HG03460 (cell line): ENCODE measurements around the gene DENND5B.
A peak's percentile ranks its signal among the peaks of the same experiment; 100 is the strongest.
"Not testable (repeated sequence)": the region's sequence is repeated elsewhere in the genome, so short reads cannot be mapped to it uniquely, and the experiment has no call there.

Experiments used
- ATAC-seq: cut with Tn5 transposase; IDR thresholded peaks from one replicate; pipeline ENCODE4 v1.9.1; 2021; ENCODE audit not compliant: unreplicated experiment

Gene DENND5B

GRCh38 chr12:31476437-31476836, 114.5 kb downstream of the DENND5B start:
- no peak for ATAC-seq

DNA sequence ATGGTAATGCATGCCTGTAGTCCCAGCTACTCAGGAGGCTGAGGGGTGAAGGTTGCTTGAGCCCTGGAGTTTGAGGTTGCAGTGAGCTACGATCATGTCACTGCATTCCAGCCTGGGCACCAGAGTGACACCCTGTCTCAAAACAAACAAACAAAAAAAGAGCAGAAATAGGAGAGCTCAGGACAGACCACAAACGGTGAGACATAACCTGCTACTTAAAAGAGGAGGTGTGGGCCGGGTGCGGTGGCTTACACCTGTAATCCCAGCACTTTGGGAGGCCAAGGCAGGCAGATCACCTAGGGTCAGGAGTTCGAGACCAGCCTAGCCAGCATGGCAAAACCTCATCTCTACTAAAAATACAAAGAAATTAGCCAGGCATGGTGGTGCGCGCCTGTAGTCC, 115.3 kb downstream of the DENND5B start:
- not testable (repeated sequence) for ATAC-seq

DNA sequence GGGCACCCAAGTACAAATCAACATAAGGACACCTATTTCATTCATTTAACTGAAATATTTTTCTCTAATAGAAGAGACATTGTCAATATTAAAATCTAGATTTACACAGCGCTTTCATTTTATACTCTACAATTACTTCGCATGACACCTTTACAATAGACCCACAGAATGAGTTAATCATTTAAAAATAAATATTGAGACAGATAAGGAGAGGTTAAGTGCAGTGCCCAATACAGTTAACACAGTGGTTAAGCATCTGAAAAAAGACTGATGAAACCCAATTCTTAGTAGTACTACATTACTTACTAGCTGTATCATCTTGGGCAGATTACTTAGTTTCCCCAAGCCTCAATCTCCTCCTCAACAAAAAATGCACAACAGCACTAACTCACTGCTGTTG, 116.2 kb downstream of the DENND5B start:
- ATAC-seq: no peak

- no peak for ATAC-seq
Observed at GRCh38 chr12:31471823-31472222, 119.1 kb downstream of the DENND5B start.

- ATAC-seq: no peak
Observed at GRCh38 chr12:31471051-31471450, 119.9 kb downstream of the DENND5B start.

DNA sequence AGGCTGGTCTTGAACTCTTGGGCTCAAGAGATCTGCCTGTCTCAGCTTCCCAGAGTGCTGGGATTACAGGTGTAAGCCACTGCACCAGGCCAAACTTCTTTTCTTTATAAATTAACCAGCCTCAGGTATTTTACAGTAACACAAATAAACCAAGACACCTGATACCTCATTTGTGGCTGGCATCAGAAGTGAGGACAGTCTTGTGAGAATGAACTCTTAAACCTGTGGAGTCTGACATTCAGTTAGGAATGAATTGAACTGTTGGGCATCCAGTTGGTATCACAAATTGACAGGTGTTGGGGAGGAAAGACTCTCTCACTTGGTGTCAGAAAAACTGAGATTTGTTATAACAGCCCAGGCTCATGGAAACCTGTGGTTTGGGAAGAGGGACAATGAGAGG, 120.5 kb downstream of the DENND5B start:
- ATAC-seq: no peak

GRCh38 chr12:31466768-31467167, 124.2 kb downstream of the DENND5B start:
- peak; percentile 66 for ATAC-seq

- no peak for ATAC-seq
Observed at GRCh38 chr12:31465002-31465401, 125.9 kb downstream of the DENND5B start.

DNA sequence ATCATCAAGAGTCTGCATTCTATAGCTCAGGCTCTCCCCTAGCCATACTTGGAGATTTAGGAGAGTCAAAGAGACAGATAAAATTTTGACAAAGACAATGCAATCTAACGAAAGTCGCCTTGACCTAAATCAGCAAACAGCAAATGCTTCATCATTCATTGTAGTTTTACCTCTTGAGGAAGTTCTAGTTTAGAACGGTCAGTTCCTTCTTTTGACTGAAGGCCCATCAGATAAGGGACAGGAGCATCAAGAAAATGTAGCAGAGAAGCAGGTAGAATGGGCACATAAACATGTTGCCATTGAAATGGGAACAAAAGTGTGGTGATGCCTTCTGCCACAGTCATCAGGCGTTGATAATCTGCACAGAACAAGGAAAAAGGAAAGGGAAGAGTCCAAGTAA, 130.9 kb downstream of the DENND5B start:
- no peak for ATAC-seq

- no peak for ATAC-seq
Observed at GRCh38 chr12:31456562-31456961, 134.4 kb downstream of the DENND5B start.

DNA sequence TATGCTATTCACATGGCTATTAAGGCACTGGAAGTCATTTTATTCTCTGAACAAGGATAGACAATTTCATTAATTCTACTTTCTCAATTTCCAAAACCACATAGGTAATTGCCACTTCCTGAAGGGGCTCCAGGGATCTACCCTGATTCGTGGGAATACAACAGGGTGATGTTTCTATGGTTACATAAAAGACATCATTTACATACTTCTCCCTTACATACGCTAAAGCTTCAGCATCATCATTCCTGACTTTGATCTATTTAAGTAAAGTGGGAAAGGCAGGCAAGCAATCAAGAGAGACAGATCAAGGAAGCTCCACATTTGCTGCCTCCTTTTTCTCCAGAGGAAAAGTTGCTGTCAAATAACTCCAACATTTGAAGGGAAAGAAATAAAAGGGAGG, 146.2 kb downstream of the DENND5B start:
- ATAC-seq: no peak

DNA sequence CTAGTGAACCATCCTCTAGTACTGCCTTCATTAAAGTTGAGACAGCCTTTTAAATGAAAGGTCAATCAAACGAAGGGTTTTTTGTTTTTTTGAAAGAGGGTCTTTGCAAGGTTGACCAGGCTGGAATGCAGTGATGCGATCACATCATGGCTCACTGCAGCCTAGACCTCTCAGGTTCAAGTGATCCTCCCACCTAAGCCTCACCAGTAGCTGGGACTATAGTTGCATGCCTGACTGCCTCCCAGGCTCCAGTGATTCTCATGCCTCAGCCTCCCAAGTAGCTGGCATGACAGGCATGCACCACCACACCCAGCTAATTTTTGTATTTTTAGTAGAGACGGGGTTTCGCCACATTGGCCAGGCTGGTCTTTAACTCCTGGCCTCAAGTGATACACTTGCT, 150.3 kb downstream of the DENND5B start:
- no peak for ATAC-seq

DNA sequence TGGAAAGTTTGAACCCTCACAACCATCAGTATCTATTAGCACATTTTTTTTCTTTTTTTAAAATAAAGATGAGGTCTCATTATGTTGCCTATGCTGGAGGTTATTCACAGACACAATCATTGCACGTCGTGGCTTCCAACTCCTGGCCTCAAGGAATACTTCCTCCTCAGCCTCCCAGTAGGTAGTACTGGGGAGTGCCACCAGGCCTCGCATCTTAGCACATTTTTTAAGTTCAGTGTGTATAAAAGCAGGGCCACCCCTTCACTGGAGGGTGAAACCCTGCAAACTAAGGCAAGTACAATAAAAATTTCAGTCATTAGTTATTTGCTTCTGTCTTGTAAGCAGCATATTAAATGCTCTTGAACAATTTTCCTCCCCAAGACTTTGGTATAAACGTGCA, 150.8 kb downstream of the DENND5B start:
- ATAC-seq: no peak

DNA sequence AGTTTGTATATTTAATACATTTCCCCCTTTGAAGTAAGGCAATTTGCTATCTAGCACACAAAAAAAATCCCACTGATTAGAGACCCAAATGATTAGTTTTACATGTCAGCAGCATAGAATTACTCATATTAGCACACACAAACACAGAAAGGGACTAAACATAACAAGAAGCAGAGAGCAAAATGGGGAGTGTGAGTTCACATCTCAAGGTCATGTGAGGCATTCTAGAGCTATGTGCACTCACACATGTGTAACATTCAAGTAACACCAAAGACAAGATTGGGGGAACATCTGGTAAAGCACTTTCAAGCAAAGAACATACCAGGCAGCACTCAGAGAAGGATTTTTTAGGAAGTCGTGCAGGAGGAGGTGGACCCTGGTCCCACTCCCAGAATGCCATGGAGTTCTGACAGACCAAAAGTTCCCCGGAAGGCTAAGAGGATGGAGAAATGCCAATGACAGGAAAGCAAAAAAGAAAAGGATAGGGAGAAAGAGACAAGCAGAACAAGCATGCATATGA, 159.2 kb downstream of the DENND5B start:
- no peak for ATAC-seq

- no peak for ATAC-seq
Observed at GRCh38 chr12:31423405-31423804, 167.5 kb downstream of the DENND5B start.

DNA sequence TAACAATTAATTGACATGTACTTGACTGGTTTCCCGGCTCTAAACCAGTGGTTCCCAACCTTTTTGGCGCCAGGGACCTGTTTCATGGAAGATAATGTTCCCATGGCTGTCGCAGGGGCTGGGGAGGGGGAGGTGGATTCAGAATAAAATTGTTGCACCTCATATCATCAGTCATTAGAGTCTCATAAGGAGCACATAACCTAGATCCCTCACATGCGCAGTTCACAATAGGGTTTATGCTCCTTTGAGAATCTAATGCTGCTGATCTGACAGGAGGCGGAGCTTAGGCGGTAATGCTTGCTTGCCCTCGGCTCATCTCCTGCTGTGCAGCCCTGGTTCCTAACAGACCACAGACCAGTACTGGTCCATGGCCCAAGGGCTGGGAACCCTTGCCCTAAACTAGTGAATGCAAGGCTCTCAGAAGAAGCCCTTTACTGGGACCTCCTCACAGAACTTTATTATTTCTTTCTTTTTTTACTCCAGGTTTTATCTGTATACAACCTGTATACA, 178.6 kb downstream of the DENND5B start:
- ATAC-seq: no peak

DNA sequence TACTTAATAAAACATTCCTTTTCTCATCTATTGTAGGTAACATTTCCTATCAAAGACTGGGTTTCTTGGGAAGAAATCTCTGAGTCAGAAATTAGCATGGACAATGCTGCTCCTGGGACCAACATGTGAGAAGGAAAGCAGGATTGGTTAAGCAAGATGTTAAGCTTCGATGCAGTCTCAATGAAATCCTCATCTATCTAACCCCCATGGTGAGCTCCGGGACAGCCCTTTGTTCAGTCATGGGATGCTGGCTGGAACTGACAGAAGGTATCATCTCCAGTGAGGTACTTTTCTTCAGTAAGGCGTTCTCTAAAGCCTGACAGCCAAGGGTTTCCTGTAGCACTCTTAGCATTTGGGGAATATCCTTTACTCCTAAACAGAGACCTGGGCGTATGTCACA, 182.2 kb downstream of the DENND5B start:
- ATAC-seq: no peak

DNA sequence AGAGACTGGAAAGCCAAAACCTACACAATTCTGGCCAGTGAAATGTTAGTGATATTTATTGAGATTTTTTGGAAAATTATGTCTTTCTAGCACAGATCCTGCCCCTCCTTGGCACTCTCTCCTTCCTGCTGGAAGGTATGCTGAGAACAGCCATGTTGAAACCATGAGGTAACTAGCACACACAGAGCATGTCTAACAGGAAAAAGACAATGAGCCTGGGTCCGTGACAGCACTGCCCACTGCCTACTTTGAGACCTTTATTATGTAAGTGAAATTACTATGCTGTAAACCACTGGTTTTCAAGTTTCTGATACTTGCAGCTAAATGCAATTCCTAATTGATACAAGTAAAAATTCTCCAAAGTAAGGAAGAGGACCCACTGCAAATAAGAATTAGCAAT, 183.4 kb downstream of the DENND5B start:
- ATAC-seq: no peak

DNA sequence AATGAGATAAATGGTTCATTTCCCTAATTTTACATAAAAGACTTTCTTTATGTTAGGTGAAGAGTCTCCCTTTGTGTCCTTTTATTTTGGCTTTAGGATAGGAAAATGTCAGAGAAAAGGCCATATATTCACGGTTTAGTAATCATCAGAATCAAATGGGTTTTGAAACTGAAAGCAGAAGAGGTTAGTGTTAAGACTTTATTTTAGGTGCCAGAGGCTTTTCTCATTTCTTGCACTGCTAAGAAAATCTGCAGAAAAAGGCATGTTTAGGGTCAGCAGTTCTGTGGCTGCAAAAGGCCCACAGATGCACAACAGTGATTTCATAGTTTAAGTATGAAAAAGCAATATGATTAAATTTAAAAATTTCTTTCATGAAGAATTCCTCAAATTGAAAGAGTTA, 184.6 kb downstream of the DENND5B start:
- peak; percentile 72 for ATAC-seq

DNA sequence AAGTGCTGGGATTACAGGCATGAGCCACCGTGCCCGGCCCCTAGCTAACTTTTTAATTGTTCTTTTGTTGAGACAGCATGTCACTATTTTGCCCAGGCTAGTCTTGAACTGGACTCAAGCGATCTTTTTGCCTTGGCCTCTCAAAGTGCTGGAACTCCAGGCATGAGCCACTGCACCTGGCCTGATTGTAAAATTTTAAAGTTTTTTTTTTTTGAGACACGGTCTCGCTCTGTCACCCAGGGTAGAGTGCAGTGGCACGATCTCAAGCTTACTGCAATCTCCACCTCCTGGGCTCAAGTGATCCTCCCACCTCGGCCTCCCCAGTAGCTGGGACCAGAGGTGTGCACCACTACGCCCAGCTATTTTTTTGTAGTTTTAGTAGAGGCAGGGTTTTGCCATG, 185.9 kb downstream of the DENND5B start:
- no peak for ATAC-seq

- peak; percentile 75 for ATAC-seq
Observed at GRCh38 chr12:31403099-31403607, 187.8 kb downstream of the DENND5B start.

- ATAC-seq: no peak
Observed at GRCh38 chr12:31393004-31393550, 197.9 kb downstream of the DENND5B start.

GRCh38 chr12:31390991-31391390, 199.9 kb downstream of the DENND5B start:
- ATAC-seq: no peak
